ENCODE results near the gene RAB11FIP4. TPM values are rescaled to one million over a fixed set of nuclear protein-coding genes. Genes with fewer than 3 reads are reported as not detected.

The RAB11FIP4 gene
- total RNA-seq, 1 experiment from 2014 or later = 54.9 TPM

DNA sequence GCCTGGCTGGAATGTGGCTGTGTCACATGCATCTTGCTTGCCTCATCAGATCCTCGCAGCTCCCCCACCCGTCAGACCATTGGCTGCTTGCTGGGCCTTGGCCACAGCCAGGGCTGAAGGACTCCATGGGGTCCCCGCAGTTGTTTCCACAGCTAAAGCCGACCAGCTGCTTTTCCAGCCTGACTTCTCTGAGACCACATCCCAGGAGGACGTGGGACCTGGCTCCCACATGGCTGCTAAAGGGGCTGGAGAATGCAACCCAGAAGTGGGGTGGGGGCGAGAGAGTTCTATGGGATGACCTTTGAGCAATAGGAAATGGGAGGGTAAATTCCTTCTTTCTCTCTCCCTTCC, 193.8 kb downstream of the RAB11FIP4 start (continued):
- TF ChIP-seq, protein P1, sequence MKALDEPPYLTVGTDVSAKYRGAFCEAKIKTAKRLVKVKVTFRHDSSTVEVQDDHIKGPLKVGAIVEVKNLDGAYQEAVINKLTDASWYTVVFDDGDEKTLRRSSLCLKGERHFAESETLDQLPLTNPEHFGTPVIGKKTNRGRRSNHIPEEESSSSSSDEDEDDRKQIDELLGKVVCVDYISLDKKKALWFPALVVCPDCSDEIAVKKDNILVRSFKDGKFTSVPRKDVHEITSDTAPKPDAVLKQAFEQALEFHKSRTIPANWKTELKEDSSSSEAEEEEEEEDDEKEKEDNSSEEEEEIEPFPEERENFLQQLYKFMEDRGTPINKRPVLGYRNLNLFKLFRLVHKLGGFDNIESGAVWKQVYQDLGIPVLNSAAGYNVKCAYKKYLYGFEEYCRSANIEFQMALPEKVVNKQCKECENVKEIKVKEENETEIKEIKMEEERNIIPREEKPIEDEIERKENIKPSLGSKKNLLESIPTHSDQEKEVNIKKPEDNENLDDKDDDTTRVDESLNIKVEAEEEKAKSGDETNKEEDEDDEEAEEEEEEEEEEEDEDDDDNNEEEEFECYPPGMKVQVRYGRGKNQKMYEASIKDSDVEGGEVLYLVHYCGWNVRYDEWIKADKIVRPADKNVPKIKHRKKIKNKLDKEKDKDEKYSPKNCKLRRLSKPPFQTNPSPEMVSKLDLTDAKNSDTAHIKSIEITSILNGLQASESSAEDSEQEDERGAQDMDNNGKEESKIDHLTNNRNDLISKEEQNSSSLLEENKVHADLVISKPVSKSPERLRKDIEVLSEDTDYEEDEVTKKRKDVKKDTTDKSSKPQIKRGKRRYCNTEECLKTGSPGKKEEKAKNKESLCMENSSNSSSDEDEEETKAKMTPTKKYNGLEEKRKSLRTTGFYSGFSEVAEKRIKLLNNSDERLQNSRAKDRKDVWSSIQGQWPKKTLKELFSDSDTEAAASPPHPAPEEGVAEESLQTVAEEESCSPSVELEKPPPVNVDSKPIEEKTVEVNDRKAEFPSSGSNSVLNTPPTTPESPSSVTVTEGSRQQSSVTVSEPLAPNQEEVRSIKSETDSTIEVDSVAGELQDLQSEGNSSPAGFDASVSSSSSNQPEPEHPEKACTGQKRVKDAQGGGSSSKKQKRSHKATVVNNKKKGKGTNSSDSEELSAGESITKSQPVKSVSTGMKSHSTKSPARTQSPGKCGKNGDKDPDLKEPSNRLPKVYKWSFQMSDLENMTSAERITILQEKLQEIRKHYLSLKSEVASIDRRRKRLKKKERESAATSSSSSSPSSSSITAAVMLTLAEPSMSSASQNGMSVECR (CRISPR knock-in tag; IDR thresholded peaks at IDR 0.05; ENCODE audit: borderline replicate concordance) = no peak
- TF ChIP-seq ZNF219 (CRISPR knock-in tag; IDR thresholded peaks at IDR 0.05; ENCODE audit: borderline replicate concordance) = no peak
- no peak for TF ChIP-seq OVOL2 (CRISPR knock-in tag; IDR thresholded peaks at IDR 0.05; ENCODE audit: borderline replicate concordance)

DNA sequence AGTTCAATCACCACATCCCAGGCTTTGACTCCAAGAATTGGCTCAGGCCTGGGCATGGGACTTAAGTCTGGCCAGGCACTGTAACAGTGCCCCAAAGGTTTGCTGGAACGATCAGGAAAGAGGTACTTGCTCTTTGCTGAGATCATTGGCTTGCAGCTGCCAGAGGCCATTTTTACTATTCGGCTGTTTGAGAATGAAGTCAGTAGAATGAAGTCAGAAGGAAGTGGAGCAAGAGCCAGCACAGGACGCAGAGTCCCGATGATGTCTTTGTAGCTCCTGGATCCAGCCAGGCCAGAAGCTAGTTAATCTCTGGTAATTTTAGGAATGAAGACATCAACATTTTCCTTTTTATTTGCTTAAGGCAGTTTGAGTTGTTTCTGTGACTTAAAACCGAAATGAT, 195.5 kb downstream of the RAB11FIP4 start:
- Mint-ChIP-seq H3K36me3 (no peaks in the 10 kb centered on the region), H3K9me3 (peaks cover 4% of the 10 kb centered on the region), H3K4me3 (no peak overlapping the region), H3K27me3 (ENCODE audit: low read depth) (no peaks in the 10 kb centered on the region), H3K27ac (no peak overlapping the region), H3K4me1 (no peaks in the 10 kb centered on the region)
- TF ChIP-seq, protein P2, sequence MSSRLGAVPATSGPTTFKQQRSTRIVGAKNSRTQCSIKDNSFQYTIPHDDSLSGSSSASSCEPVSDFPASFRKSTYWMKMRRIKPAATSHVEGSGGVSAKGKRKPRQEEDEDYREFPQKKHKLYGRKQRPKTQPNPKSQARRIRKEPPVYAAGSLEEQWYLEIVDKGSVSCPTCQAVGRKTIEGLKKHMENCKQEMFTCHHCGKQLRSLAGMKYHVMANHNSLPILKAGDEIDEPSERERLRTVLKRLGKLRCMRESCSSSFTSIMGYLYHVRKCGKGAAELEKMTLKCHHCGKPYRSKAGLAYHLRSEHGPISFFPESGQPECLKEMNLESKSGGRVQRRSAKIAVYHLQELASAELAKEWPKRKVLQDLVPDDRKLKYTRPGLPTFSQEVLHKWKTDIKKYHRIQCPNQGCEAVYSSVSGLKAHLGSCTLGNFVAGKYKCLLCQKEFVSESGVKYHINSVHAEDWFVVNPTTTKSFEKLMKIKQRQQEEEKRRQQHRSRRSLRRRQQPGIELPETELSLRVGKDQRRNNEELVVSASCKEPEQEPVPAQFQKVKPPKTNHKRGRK (CRISPR knock-in tag; IDR thresholded peaks at IDR 0.05; ENCODE audit: borderline replicate concordance) = no peak
- TF ChIP-seq MXD4 (CRISPR knock-in tag; IDR thresholded peaks at IDR 0.05; ENCODE audit: borderline replicate concordance) (no peak), ELF4 (CRISPR knock-in tag; IDR thresholded peaks at IDR 0.05; ENCODE audit: low read depth) (no peak), GABPB1 (CRISPR knock-in tag; IDR thresholded peaks at IDR 0.05) (no peak), EMX1 (CRISPR knock-in tag; IDR thresholded peaks at IDR 0.05) (no peak), GRHL2 (CRISPR knock-in tag; IDR thresholded peaks at IDR 0.05; ENCODE audit: insufficient replicate concordance, severe bottlenecking) (no peak), ZNF396 (CRISPR knock-in tag; IDR thresholded peaks at IDR 0.05; ENCODE audit: borderline replicate concordance) (no peak)
- ChIA-PET CTCF (no interaction called here), POLR2A (no interaction called here)
- DNase-seq (ENCODE audit: low spot score) (no peak), ATAC-seq (no peak)

DNA sequence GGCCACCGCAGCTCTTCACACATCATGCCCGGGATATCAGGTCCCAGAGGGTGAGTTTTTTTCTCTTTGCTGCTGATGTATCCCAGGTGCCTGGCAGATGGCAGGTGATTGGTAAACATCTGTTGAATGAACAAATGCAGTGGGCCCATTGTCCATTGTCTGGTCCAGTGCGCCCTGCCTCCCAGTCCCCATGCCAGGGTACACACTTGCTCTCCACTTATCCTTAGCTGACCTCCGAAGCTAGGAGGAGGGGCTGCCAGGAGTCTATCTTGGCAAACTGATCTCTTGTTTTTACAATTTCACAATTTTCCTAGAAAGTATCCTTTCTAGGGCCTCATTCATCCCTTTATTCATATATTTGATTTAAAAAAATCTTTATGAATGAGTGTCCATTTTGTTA, 196.0 kb downstream of the RAB11FIP4 start:
- no peak for DNase-seq (ENCODE audit: low spot score)
- H3K27me3 Mint-ChIP-seq (ENCODE audit: low read depth) = no peaks in the 10 kb centered on the region
- ChIA-PET POLR2A (no interaction called here), CTCF (no interaction called here)
- H3K36me3 Mint-ChIP-seq = no peaks in the 10 kb centered on the region
- TF ChIP-seq SMAD4 (CRISPR knock-in tag; IDR thresholded peaks at IDR 0.05) (no peak), TEAD1 (CRISPR knock-in tag; IDR thresholded peaks at IDR 0.05) (no peak), ZNF263 (CRISPR knock-in tag; IDR thresholded peaks at IDR 0.05; ENCODE audit: low read depth) (no peak), ZNF232 (CRISPR knock-in tag; IDR thresholded peaks at IDR 0.05) (no peak), NFYB (CRISPR knock-in tag; conservative IDR thresholded peaks at IDR 0.05; ENCODE audit: low read depth) (no peak), JAZF1 (CRISPR knock-in tag; IDR thresholded peaks at IDR 0.05) (no peak), SP1 (CRISPR knock-in tag; conservative IDR thresholded peaks at IDR 0.05) (no peak), CREM (CRISPR knock-in tag; IDR thresholded peaks at IDR 0.05) (no peak), CBFB (CRISPR knock-in tag; IDR thresholded peaks at IDR 0.05; ENCODE audit: low read depth) (no peak)
- TF ChIP-seq, protein P3, sequence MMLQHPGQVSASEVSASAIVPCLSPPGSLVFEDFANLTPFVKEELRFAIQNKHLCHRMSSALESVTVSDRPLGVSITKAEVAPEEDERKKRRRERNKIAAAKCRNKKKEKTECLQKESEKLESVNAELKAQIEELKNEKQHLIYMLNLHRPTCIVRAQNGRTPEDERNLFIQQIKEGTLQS (CRISPR knock-in tag; conservative IDR thresholded peaks at IDR 0.05) = no peak
- TF ChIP-seq, protein P4, sequence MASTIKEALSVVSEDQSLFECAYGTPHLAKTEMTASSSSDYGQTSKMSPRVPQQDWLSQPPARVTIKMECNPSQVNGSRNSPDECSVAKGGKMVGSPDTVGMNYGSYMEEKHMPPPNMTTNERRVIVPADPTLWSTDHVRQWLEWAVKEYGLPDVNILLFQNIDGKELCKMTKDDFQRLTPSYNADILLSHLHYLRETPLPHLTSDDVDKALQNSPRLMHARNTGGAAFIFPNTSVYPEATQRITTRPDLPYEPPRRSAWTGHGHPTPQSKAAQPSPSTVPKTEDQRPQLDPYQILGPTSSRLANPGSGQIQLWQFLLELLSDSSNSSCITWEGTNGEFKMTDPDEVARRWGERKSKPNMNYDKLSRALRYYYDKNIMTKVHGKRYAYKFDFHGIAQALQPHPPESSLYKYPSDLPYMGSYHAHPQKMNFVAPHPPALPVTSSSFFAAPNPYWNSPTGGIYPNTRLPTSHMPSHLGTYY (CRISPR knock-in tag; IDR thresholded peaks at IDR 0.05) = no peak
- TF ChIP-seq, protein P5, sequence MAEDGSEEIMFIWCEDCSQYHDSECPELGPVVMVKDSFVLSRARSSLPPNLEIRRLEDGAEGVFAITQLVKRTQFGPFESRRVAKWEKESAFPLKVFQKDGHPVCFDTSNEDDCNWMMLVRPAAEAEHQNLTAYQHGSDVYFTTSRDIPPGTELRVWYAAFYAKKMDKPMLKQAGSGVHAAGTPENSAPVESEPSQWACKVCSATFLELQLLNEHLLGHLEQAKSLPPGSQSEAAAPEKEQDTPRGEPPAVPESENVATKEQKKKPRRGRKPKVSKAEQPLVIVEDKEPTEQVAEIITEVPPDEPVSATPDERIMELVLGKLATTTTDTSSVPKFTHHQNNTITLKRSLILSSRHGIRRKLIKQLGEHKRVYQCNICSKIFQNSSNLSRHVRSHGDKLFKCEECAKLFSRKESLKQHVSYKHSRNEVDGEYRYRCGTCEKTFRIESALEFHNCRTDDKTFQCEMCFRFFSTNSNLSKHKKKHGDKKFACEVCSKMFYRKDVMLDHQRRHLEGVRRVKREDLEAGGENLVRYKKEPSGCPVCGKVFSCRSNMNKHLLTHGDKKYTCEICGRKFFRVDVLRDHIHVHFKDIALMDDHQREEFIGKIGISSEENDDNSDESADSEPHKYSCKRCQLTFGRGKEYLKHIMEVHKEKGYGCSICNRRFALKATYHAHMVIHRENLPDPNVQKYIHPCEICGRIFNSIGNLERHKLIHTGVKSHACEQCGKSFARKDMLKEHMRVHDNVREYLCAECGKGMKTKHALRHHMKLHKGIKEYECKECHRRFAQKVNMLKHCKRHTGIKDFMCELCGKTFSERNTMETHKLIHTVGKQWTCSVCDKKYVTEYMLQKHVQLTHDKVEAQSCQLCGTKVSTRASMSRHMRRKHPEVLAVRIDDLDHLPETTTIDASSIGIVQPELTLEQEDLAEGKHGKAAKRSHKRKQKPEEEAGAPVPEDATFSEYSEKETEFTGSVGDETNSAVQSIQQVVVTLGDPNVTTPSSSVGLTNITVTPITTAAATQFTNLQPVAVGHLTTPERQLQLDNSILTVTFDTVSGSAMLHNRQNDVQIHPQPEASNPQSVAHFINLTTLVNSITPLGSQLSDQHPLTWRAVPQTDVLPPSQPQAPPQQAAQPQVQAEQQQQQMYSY (CRISPR knock-in tag; IDR thresholded peaks at IDR 0.05) = no peak
- no peak for ATAC-seq
- H3K27ac Mint-ChIP-seq = no peak overlapping the region
- H3K4me1 Mint-ChIP-seq = no peaks in the 10 kb centered on the region
- peaks cover 4% of the 10 kb centered on the region for H3K9me3 Mint-ChIP-seq
- H3K4me3 Mint-ChIP-seq = no peak overlapping the region

Data from WTC11 (cell line).